Measurements from ENCODE around the gene FDCSP.

- TF ChIP-seq CTCF (conservative IDR thresholded peaks at IDR 0.05): no peak
- no peak for TF ChIP-seq EZH2 (IDR thresholded peaks at IDR 0.05; ENCODE audit: low read depth)
Measured at GRCh38 chr4:70239131-70239883, 13.4 kb downstream of the FDCSP start.
